Gastrocnemius medialis (tissue), 4 donors: Measurements from ENCODE around the gene ACVR1.
"Not testable (repeated sequence)": the region's sequence is repeated elsewhere in the genome, so short reads cannot be mapped to it uniquely, and the experiment has no call there.

Experiments
- POLR2A ChIP-seq, 2 donors: fragments of 450-650 bp; IDR thresholded peaks; one replicate each; pipeline ENCODE4 v1.6.1; 2017; ENCODE audit warnings: antibody characterized with exemption in 2 of 2, mild to moderate bottlenecking in 2 of 2, moderate library complexity in 2 of 2
- TF ChIP-seq, protein P1 (sequence below), 5 experiments: fragments of 450-650 bp in 3 of 5; fragments of 200-600 bp in 2 of 5; sonication (generic) in 2 of 5; IDR thresholded peaks in 4 of 5; conservative IDR thresholded peaks in 1 of 5; 1 replicate in 4 of 5; 2 replicates in 1 of 5; pipeline ENCODE4 v1.5.1; 2016 to 2019; ENCODE audit warnings: antibody characterized with exemption in 5 of 5, mild to moderate bottlenecking in 3 of 5, moderate library complexity in 3 of 5

DNA sequence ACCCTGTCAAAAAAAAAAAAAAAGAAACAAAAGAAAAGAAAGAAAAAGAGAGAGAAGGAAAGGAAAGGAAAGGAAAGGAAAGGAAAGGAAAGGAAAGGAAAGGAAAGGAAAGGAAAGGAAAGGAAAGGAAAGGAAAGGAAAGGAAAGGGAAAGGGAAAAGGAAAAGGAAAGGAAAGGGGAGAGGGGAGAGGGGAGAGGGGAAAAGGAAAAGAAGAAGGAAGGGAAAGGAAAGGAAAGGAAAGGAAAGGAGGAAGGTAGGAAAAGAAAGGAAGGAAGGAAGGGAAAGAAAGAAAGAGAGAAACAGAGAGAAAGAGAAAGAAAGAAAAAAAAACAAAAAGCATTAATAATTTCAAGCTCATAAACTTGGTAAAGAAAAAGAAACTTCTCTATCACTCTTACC is 49.5 kb downstream of the ACVR1 start:
- TF ChIP-seq, protein P1, sequence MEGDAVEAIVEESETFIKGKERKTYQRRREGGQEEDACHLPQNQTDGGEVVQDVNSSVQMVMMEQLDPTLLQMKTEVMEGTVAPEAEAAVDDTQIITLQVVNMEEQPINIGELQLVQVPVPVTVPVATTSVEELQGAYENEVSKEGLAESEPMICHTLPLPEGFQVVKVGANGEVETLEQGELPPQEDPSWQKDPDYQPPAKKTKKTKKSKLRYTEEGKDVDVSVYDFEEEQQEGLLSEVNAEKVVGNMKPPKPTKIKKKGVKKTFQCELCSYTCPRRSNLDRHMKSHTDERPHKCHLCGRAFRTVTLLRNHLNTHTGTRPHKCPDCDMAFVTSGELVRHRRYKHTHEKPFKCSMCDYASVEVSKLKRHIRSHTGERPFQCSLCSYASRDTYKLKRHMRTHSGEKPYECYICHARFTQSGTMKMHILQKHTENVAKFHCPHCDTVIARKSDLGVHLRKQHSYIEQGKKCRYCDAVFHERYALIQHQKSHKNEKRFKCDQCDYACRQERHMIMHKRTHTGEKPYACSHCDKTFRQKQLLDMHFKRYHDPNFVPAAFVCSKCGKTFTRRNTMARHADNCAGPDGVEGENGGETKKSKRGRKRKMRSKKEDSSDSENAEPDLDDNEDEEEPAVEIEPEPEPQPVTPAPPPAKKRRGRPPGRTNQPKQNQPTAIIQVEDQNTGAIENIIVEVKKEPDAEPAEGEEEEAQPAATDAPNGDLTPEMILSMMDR (IDR thresholded peaks at IDR 0.05 in 4 of 5, conservative IDR thresholded peaks at IDR 0.05 in 1 of 5): not testable (repeated sequence)
- TF ChIP-seq POLR2A (IDR thresholded peaks at IDR 0.05): not testable (repeated sequence)
